Mammary epithelial cell (primary cell): ENCODE data around the gene GNG13.

Source experiments
- EZH2 ChIP-seq: IDR thresholded peaks from 2 replicates; pipeline ENCODE4 v1.6.1; 2012; ENCODE audit warnings: low read length, inconsistent platforms, borderline replicate concordance
- TF ChIP-seq, protein P1 (sequence below), 2 donors: IDR thresholded peaks in 1 of 2; conservative IDR thresholded peaks in 1 of 2; 2 replicates each; pipeline ENCODE4 v1.5.1; 2011 to 2012; ENCODE audit warnings: inconsistent platforms in 2 of 2, low read length in 2 of 2, mild to moderate bottlenecking in 2 of 2, control low read depth in 1 of 2, low read depth in 1 of 2; ENCODE audit not compliant: insufficient read depth in 1 of 2; ENCODE audit errors: extremely low read depth in 1 of 2

DNA sequence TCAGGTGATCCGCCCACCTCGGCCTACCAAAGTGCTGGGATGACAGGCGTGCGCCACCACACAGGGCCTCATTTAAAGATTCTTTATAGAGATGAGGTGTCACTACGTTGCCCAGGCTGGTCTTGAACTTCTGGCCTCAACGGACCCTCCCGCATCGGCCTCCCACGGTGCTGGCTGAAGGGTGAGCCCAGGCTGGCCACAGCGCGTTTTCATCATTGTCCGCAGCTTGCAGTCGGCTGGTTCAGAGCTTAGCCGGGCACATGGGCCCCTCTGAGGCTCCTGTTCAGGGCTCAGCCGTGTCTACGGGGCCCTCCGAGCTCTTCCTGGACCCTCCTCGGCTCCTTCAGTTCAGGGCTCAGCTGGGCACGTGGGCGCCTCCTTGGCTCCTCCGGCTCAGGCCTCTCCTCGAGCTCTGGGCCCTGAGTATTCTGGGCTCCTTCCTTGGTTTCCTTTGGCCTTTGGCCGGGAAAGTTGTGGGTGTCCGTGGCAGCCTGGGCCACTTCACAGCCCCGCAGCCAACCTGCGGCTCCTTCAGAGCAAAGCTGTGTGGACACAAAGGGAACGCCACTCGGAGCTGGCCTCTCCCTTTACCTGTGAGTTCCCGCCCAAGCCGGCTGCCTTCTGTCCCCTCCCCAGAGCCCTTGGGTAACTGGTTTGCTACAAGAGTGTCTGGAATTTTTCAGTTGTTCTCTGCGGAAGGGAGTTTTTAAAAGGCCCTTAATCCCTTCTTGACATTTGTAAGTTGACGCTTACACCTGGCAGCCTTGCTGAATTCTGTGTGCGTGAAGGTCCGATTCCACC lies 41.2 kb downstream of the GNG13 start:
- TF ChIP-seq, protein P1, sequence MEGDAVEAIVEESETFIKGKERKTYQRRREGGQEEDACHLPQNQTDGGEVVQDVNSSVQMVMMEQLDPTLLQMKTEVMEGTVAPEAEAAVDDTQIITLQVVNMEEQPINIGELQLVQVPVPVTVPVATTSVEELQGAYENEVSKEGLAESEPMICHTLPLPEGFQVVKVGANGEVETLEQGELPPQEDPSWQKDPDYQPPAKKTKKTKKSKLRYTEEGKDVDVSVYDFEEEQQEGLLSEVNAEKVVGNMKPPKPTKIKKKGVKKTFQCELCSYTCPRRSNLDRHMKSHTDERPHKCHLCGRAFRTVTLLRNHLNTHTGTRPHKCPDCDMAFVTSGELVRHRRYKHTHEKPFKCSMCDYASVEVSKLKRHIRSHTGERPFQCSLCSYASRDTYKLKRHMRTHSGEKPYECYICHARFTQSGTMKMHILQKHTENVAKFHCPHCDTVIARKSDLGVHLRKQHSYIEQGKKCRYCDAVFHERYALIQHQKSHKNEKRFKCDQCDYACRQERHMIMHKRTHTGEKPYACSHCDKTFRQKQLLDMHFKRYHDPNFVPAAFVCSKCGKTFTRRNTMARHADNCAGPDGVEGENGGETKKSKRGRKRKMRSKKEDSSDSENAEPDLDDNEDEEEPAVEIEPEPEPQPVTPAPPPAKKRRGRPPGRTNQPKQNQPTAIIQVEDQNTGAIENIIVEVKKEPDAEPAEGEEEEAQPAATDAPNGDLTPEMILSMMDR (conservative IDR thresholded peaks at IDR 0.05 in 1 of 2, IDR thresholded peaks at IDR 0.05 in 1 of 2; ENCODE audit: extremely low read depth in 1 of 2, insufficient read depth in 1 of 2, low read depth in 1 of 2, low read length in 2 of 2): no peak
- TF ChIP-seq EZH2: no peak
